ENCODE data around the gene TYMP.

TYMP gene, protein sequence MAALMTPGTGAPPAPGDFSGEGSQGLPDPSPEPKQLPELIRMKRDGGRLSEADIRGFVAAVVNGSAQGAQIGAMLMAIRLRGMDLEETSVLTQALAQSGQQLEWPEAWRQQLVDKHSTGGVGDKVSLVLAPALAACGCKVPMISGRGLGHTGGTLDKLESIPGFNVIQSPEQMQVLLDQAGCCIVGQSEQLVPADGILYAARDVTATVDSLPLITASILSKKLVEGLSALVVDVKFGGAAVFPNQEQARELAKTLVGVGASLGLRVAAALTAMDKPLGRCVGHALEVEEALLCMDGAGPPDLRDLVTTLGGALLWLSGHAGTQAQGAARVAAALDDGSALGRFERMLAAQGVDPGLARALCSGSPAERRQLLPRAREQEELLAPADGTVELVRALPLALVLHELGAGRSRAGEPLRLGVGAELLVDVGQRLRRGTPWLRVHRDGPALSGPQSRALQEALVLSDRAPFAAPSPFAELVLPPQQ

DNA sequence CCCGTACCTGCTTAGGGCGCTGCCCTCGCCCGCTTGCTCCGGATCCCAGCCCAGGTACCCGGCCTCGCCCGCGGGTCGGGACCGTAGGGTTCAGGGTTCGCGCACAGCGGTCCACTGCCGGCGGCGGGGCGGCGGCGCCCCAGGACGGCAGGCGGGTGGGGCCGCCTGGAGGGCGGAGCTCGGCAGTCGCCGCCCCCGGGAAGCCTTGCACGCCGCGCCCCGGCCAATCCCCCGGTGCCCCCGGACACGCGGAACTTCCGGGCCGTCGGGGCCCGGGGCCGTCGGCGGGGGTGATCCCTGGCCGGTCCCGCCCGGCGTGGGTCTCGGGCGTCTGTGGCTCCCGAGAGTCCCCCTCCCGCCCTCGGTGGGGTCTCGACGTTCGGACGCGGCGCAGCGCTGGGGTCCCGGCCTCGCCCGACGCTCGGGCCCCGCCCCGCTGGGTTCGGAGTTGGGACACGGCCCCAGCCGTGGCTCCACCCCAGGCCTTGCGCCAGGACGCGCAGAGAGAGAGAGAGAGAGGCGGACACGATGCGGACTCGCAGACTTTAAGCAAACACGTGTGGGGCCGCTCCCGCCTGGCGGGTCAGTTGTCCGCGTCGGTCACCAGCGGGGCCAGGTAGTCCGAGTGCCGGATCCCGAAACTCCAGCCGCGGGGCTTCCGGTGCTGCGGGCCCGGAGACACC, at the start of gene TYMP:
TYMP (minus strand) TSS at position 116 of the 683 bp plus-strand sequence. CDS start 303 bp downstream, outside the sequence.
- DNase-seq = no peak

DNA sequence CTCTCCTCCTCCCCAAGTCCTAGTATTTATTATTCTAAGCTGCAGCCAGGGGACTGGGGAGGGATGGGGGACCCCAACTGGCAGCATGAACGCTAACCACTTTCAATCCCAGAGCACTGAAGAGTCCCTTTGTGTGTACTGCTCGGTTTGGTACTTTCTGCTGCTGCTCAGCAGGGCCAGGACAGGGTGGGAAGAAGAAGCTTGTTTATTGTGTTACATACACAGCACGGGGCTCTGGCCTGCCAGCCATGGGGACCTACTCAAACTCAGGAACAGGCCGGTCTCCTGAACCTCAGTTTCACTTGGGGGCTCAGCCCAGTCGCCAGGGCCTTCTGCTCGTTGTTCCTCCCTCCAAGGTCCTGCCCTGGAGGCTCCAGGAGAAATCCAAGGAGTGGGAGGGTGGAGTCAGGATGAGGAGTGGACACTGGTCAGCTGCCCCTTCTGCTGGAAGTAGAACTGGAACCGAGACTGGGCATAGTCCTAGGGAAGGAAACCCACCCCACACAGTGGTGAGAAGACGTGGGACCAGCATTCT, 49.0 kb upstream of the TYMP start:
- DNase-seq = no peak

DNA sequence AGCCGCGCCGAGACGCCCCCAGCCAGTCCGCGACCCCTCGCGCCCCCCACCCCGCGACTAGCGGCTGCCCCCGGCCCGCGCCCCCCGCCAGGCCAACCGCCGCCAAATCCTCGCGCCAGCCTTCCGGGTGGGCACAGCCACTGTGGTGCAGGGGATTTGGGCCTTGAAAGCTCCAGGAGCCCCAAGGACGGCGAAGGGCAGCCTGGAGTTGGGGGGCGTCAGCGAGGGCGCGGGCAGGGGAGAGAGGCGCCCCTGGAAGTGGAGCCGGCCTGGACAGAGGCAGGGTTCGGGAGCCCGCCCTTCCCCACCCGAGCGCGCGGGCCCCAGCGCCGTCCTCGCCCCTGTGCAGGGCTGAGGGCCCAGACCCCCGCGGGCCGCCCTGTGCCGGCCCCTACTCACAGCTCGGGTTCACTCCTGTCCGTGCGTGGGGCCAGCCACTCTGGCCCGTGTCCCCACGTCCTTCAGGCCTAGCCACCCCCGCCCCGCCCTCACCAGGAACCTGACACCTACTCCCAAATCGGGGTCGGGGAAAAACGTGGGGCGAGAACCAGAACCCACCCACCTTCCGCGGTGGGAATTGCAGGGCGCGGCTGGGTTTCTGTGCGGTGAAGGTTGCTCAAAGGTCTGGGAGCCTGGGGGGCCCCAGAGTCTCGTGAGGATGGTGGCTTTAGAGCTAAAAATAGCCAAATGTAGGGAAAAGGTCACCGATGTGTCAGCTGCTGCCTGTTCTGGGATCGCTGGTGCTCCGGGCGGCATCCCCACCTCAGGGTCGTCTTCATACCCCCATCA, 48.4 kb upstream of the TYMP start, which contains the start of gene CPT1B:
CPT1B (minus strand) TSS at position 441 of the 789 bp plus-strand sequence. CDS start 512 bp downstream, outside the sequence.
- DNase-seq = no peak

DNA sequence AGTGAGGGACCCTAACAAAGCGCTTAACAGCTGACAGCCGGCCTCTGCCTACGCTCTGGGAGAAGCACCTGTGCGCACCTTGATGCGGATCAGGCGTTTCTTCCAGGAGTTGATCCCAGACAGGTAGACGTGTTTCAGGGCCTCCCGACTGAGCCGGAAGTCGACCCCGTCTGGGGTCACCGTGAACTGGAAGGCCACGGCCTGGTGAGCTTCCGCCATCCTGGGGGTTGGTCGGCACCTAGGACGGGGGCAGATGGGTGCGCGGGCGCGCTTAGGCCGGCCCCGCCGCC, 47.8 kb upstream of the TYMP start:
- no peak for DNase-seq

DNA sequence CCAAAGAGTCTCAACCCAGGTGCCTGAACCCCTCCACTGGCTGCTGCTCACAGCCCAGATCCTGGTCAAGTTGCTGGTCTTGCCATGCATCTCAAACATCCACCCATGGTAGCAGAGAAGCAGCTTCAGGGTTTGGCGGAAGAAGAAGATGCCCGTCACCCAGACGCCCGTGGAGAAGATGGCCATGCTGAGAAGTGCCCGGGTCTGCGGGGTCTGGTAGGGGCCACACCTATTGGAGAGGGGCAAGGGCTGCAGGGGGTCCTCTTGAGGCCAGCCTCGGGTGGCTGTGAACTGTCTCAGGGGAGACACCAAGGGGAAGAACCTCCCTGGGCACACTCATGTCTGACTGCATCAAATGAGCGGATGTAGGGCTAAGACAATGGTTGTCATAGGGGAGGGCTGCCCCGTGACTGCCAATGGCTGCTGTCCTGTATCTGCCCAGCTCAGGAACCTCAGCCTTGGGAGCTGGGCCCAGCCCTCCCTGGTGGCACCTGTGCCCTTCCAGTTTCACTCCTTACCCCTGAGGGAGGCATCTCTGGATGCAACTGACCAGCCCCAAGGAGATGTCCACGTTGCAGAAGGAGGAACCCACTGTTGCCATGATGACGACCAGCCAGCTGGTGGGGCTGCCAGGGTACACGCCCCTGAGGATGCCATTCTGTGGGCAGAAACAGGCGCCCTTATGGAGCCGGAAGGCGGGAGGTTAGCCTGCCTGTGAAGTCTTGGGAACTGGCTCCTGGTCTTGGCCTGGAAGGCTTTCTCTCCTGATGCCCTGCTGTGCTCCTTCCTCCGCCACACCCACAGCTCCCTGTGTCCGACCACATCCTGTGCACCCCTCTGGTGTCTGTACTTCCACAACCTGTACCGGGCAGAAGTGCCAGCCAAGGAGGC, 47.2 kb upstream of the TYMP start:
- DNase-seq = no peak

DNA sequence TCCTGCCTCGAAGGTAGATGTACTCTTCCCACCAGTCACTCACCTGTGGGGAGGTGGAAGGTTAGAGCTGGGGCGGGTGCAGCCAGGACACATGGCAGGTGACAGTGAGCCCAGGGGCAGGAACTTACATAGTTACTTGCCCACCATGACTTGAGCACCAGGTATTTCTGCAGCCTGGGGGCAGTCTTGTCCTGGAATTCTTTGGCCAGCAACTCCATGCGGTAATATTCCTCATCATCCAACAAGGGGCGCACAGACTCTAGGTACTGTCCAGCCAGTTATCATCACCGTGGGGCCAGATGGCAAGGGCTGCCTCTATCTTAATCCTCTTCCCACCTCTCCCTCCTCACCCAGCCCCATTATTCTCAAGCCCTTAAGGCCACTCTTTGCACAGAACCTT, 46.3 kb upstream of the TYMP start:
- DNase-seq = no peak

DNA sequence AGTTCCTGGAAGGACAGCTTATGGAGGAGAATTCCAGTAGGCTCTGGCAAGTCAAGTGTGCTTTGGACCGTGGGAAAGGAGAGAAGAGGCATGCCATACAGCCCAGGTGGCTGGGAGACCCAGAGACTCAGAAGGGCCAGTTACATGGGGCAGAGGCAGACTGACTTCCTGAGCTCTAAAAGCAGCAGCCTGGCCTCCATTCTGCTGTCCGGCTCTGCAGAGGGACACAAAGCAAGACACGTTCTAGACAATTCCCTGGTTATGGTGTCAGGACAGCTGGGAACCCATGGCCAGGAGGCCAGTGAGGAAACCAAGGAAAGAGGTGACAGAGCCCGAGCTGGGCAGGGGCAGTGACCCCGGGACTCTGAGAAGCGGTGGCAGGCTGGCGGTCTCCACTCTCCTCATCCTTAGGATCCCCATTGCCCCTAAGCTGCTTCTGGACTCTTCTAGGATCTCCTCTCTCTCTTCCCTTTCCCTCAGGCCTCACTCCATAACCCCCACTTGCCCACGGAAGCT, 45.7 kb upstream of the TYMP start:
- no peak for DNase-seq

DNA sequence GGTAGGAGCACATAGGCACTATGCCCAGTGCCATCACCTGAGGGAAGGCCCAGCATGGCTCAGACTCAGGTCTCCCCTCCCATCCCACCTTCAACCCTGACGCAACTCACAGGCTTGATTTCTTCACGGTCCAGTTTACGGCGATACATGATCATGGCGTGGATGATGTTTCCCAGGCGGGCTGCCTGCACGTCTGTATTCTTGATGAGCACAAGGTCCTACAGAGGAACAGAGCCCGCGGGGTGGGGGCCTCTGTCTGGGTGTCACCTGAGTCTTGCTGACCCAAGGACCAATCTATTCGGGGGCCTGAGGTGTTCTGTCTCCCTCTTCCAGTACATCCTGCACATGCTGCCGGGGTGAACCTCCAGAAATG, 44.6 kb upstream of the TYMP start:
- no peak for DNase-seq

DNA sequence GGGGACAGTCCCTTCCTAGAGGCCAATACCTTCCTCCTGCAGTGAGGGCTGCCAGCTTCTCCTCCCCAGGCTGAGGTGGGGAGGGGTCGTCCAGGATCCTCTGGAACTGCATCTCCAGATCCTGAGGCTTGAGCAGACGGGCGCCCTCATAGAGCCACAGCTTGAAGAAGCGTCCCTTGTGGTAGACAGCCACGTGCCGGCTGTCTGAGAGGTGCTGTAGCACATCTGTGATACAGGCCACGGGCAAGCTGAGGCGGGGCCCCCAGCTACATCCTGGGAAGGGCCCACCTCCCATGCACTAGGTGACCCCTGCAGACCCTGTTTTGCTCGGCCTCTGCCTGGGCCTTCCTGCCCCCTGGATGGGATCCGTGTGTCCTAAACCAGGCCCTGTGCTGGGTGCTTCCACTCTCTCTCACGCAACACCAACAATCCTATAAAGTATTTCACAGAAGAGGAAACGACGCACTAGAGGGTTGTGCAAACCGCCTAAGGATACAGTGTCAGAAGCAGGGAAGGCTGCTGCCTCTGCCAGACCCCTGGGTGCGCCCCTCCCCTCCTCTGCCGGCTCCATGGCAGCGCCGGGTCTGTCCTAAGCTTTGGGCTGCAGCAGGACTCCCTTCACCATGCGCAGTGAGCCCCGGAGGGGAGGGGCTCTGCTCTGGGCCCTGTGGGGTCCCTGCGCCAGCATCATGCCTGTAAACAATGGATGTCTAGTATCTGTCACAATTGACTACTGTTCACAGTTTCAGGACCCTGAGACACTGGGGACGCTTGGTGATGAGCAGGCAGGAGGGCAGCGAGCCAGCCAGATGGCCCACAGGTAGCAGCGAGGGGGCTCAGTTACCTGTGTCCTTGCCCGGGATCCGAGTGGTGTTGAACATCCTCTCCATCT, 43.9 kb upstream of the TYMP start:
- no peak for DNase-seq

DNA sequence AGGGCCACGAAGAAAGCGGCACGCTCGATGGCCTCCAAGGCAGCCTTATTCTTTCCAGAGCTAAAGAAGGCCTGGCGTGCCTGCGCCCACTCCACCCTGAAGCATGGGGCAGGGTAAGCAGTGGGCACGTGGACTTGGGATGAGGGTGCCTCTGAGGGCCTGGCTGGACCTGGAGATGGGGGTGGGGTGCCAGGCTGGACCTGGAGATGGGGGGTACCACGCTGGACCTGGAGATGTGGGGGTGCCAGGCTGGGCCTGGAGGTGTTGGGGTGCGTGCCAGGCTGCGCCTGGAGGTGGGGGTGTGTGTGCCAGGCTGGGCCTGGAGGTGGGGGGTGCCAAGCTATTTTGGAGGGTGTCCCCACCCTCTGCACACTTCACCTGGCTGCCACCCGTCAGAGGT, 43.2 kb upstream of the TYMP start:
- no peak for DNase-seq

DNA sequence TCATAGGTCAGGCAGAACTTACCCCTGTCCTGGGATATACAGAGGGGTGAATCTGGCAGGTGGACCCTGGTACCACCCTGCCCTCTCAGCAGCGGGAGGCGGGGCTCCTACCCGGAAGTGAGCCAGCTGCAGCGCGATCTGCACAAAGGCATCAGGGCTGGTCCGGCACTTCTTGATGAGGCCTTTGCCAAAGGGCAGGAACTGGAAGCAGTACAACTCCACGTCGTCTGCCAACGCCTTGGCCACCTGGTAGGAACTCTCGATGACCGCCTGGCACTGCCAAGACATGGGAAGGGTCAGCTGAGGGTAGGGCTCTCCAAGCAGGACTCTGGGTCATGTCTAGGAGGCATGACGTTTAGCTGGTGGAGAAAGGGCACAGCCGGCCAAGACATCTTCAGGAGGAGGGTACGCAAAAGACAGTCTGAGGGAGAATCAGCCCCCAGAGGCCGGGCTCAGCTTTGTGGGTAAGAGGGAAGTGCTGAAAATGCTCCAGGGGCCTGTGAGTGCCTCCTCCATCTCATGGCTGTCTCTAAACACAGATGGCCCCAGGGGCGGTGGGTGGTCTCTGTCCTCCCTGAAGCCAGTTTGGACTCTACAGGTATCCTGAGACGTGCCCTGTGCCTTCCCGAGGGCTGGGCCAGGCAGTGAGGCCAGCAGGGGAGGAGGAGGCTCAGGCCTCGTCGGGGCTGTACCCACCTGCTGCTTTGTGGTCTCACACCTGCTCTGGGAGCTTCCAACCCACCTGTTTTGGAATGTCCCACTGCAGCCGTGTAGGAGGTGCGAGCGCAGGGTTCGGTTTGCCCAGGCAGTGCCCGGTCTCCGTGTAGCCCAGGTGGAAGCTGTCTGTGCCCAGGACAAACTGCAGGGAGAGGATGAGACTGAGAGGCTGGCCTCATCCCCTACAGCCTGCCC, 41.7 kb upstream of the TYMP start:
- no peak for DNase-seq

DNA sequence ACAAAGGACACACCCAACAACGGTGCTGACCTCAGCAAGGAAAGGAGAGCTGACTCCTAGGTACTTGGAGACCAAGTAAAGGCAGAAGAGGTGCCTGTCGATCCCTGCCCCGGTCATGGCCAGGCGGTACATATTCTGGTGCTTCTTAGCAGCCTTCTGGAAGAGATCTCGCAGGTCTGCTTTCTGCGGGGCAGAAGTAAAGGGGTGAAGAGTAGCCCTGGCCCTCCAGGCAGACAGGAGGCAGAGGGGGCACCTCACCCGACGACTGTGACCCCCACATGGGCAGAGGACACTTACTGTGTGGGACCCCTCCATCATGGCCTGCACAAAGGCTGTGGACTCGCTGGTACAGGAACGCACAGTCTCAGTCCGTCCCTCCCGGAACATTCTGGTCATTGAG, 41.0 kb upstream of the TYMP start:
- no peak for DNase-seq

DNA sequence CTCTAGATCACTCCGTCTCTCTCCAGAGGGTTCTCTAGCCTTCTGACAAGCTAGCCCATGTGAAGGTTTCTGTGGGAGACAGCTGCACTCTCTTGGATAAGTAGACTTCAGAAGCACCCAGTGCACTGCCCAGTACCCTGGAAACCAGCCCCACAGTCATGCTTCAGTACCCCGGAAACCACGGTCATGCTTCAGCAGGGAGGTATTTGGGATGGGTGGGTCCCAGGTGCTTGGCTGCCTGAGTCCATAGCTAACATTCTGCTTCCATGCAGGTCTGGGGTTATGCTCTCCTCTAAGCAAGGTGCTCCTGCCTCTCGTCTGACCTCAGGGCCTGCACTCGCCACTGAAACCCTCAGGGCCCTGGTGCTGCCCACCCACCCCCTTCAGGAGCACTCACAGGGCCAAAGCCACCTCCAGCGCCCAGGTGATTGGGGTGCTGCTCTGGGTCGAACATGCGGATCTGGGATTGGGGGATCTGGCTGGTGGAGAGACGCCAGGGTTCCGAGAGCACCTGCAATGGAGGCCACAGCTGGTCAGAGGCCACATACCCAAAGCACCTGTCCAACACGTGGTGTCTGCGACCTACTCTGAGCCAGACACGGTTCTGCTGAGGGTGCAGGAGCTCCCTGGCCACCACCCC, 40.2 kb upstream of the TYMP start:
- DNase-seq = no peak

DNA sequence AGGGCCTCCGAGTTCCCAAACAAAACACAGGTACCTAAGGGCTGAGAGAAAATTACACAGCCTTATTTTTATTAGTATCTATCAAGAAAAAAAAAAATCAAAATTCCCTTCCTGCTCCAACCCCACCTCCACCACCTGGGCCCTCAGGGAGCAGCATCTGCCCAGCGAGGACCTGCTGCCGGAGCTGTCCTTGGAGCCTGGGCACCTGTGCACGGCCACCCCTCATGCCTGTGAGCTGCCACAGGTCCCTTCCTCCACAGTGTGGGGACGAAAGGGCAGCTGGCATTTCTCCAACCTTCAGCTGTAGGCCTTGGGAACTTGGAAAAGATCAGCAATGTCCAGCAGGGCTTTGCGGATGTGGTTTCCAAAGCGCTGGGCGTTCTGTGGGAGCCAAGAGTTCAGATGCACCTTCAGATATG, 39.2 kb upstream of the TYMP start:
- no peak for DNase-seq

DNA sequence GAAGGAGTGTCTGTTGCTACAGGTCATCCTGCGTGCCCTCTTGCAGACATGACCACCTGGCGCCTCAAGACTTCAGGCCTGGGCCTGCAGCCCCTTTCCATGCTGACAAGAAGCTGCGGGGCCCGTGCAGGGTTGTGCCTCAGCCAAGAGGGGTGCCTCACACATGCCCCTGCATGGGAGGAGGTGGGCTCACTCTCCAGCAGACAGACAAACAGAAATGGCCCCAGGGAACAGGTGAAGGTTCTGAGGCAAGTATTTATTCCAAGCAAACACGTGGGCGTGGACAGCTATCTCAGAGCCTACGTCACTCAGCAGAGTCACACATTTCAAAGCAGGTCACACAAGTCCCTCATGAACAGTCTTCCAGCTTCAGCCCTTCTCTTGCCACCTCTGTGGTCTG, 38.8 kb upstream of the TYMP start:
- DNase-seq = no peak

DNA sequence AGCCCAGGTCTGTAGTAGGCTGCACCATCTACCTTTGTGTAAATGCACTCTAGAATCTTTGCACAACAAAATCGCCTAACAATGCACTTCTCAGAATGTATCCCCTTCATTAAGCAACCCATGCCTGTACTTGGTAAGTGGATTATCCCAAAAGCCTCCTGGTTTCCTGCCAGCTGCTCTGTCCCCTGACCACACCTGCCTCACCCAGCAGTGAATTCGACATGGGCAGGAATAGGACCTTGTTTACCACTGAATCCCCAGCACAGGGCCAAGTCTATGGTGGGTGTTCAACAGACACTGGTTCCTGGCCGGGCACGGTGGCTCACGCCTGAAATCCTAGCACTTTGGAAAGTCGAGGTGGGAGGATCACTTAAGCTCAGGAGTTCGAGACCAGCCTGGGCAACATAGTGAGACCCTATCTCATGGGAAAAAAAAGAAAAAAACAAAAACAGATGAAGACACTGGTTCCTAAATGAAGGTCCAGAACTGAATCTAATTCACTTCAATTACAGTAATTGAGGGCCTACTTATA, 38.0 kb upstream of the TYMP start:
- no peak for DNase-seq

DNA sequence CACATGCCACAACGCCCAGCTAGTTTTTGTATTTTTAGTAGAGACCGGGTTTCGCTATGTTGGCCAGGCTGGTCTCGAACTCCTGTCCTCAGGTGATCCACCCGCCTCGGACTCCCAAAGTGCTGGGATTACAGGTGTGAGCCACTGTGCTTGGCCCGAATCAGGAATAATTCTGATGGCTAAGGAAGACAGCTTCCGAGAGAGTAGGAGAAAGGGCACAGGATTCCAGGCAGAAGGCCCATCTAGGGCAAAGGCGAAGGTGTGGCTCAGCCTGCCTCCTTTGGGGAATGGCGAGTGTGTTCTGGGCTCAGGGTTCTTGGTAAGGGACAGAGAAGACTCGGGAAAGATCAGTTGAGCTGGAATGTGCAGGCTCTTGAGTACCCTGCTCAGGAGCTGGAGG, 34.5 kb upstream of the TYMP start:
- DNase-seq = no peak

DNA sequence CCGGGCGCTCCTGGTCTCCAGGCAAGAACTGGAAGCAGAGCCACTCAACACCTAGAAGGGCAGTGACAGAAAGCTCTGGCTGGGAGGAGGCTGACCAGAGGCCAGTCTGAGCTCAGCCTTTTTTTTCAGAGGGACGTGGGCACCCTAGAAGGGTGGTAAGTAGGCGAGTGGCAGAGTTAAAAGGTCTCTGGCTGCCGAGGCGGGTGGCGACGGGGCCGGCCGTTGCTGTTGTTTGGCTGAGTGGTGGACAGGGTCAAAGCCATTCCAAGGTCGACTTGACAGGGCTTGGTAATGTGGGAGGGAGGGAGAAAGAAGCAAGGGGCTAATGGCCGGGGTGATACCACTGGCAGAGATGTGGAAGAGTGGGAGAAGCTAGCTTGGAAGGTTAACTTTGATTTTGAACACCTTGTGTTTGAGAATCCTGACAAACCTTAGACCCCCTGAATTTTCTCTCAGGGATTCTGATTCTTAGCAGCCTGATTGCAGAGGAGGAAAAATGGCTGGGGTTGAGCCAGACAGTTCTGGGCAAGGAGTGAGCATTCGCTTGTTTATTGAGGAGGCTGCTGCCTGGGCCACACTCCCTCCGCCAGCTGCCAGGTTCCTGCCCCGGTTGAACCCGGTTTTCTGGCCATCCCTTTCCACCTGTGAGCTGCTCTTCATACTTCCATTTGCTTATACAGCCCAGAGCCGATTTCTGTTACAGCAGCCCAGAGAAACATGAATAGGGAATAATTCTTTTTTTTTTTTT, 33.8 kb upstream of the TYMP start:
- DNase-seq = no peak

Measured in NCI-H1048 (cell line).